GM18502 (cell line): ENCODE results near the gene C2orf78.
A peak's percentile ranks its signal among the peaks of the same experiment; 100 is the strongest.
"Not testable (repeated sequence)": the region's sequence is repeated elsewhere in the genome, so short reads cannot be mapped to it uniquely, and the experiment has no call there.

Source experiments
- ATAC-seq: cut with Tn5 transposase; IDR thresholded peaks from one replicate; pipeline ENCODE4 v1.9.1; 2021; ENCODE audit warnings: mild to moderate bottlenecking; ENCODE audit not compliant: unreplicated experiment, poor library complexity

The C2orf78 gene

GRCh38 chr2:73783883-73784282 is at the start of gene C2orf78:
C2orf78 (plus strand) TSS chr2:73784183; CDS start chr2:73784310, 127 bp downstream.
- ATAC-seq = not testable (repeated sequence)

GRCh38 chr2:73736378-73736777 is 47.6 kb upstream of the C2orf78 start:
- ATAC-seq = no peak

- ATAC-seq = peak; percentile 98
These were observed 46.9 kb upstream of the C2orf78 start, which contains the start of gene TPRKB for GRCh38 chr2:73736855-73737779. TPRKB (minus strand) TSS chr2:73737345; CDS start chr2:73734569, 2,776 bp downstream.

GRCh38 chr2:73739101-73739500 is 44.9 kb upstream of the C2orf78 start:
- ATAC-seq = no peak

- no peak for ATAC-seq
These were observed 43.2 kb upstream of the C2orf78 start for GRCh38 chr2:73740767-73741166.

GRCh38 chr2:73746015-73746876 is 37.7 kb upstream of the C2orf78 start:
- ATAC-seq = no peak

- no peak for ATAC-seq
These were observed 37.1 kb upstream of the C2orf78 start for GRCh38 chr2:73746877-73747208.

GRCh38 chr2:73749314-73749713 is 34.7 kb upstream of the C2orf78 start:
- ATAC-seq = no peak

GRCh38 chr2:73754332-73754731 is 29.7 kb upstream of the C2orf78 start:
- not testable (repeated sequence) for ATAC-seq

- no peak for ATAC-seq
These were observed 24.7 kb upstream of the C2orf78 start for GRCh38 chr2:73759285-73759764.

GRCh38 chr2:73759904-73760303 is 24.1 kb upstream of the C2orf78 start:
- no peak for ATAC-seq

- no peak for ATAC-seq
These were observed 21.4 kb upstream of the C2orf78 start for GRCh38 chr2:73762571-73762970.

- no peak for ATAC-seq
These were observed 19.0 kb upstream of the C2orf78 start for GRCh38 chr2:73764945-73765344.

- no peak for ATAC-seq
These were observed 17.6 kb upstream of the C2orf78 start for GRCh38 chr2:73766349-73766748.

GRCh38 chr2:73766994-73767393 is 17.0 kb upstream of the C2orf78 start:
- no peak for ATAC-seq

GRCh38 chr2:73770725-73771124 is 13.3 kb upstream of the C2orf78 start:
- no peak for ATAC-seq

- no peak for ATAC-seq
These were observed 11.2 kb upstream of the C2orf78 start for GRCh38 chr2:73772819-73773218.

- no peak for ATAC-seq
These were observed 7.6 kb upstream of the C2orf78 start for GRCh38 chr2:73776381-73776780.

GRCh38 chr2:73776869-73777519 is 7.0 kb upstream of the C2orf78 start:
- ATAC-seq = no peak

- not testable (repeated sequence) for ATAC-seq
These were observed 5.0 kb upstream of the C2orf78 start for GRCh38 chr2:73778867-73779466.
